HEK293 (cell line): Measurements from ENCODE around the gene RNF113B.

Experiments used
- CTCF ChIA-PET: fragments of 350-600 bp; formaldehyde crosslinking; extraction: SDS; loops from one replicate; lab custom pipeline; 2021; ENCODE audit warnings: antibody characterized with exemption; lab: Yijun Ruan, JAX
- POLR2A ChIA-PET: fragments of 300-600 bp; formaldehyde crosslinking; extraction: SDS; loops from one replicate; lab custom pipeline; 2020; ENCODE audit warnings: antibody characterized with exemption, inconsistent platforms; lab: Yijun Ruan, JAX
- H3K27ac ChIP-seq: fragments of 200-500 bp; sonication (Bioruptor generic); 2 replicates; pipeline ENCODE4 v1.5.1; 2014; ENCODE audit warnings: low read depth, low read length, control low read depth, inconsistent platforms; ENCODE audit errors: extremely low read depth
- H3K36me3 ChIP-seq, 2 experiments: fragments of 200-500 bp in 1 of 2; sonication (Bioruptor generic) in 1 of 2; 1 replicate in 1 of 2; 2 replicates in 1 of 2; pipeline ENCODE4 v1.5.1; 2014 to 2017; ENCODE audit warnings: inconsistent platforms in 2 of 2, low read length in 2 of 2; ENCODE audit not compliant: control insufficient read depth in 2 of 2, insufficient read depth in 1 of 2
- H3K4me1 ChIP-seq: fragments of 200-500 bp; sonication (Bioruptor generic); 2 replicates; pipeline ENCODE4 v1.5.1; 2014; ENCODE audit warnings: mild to moderate bottlenecking, low read length, inconsistent platforms; ENCODE audit not compliant: control insufficient read depth, insufficient read depth
- H3K4me3 ChIP-seq: 2 replicates; pipeline ENCODE4 v1.5.1; 2011; ENCODE audit warnings: low read depth, mild to moderate bottlenecking, control low read depth, low read length, moderate library complexity
- H3K9me3 ChIP-seq: fragments of 200-500 bp; sonication (Bioruptor generic); 2 replicates; pipeline ENCODE4 v1.5.1; 2014; ENCODE audit warnings: low read depth, low read length, inconsistent platforms; ENCODE audit not compliant: control insufficient read depth, insufficient read depth
- BCL11B ChIP-seq: fragments of 450-650 bp; formaldehyde crosslinking; IDR thresholded peaks from 2 replicates; pipeline ENCODE4 v1.5.1; 2016; ENCODE audit warnings: low read depth, missing biosample characterization, missing genetic modification characterization
- GLI4 ChIP-seq: fragments of 450-650 bp; formaldehyde crosslinking; IDR thresholded peaks from 2 replicates; pipeline ENCODE4 v1.5.1; 2016; ENCODE audit warnings: missing biosample characterization, missing genetic modification characterization
- KLF16 ChIP-seq: fragments of 450-650 bp; formaldehyde crosslinking; IDR thresholded peaks from 2 replicates; pipeline ENCODE4 v1.5.1; 2017; ENCODE audit warnings: missing biosample characterization, missing genetic modification characterization
- MYNN ChIP-seq: fragments of 450-650 bp; formaldehyde crosslinking; IDR thresholded peaks from 2 replicates; pipeline ENCODE4 v1.5.1; 2016; ENCODE audit warnings: missing biosample characterization, missing genetic modification characterization, borderline replicate concordance
- RBAK ChIP-seq: fragments of 450-650 bp; formaldehyde crosslinking; IDR thresholded peaks from 2 replicates; pipeline ENCODE4 v1.5.1; 2016; ENCODE audit warnings: missing biosample characterization, missing genetic modification characterization
- REST ChIP-seq: fragments of 450-650 bp; formaldehyde crosslinking; IDR thresholded peaks from 2 replicates; pipeline ENCODE4 v1.5.1; 2016; ENCODE audit warnings: missing biosample characterization, missing genetic modification characterization
- SCRT1 ChIP-seq: fragments of 450-650 bp; formaldehyde crosslinking; IDR thresholded peaks from 2 replicates; pipeline ENCODE4 v1.5.1; 2016; ENCODE audit warnings: missing biosample characterization, missing genetic modification characterization, borderline replicate concordance
- SCRT2 ChIP-seq: fragments of 450-650 bp; formaldehyde crosslinking; IDR thresholded peaks from 2 replicates; pipeline ENCODE4 v1.5.1; 2016; ENCODE audit warnings: missing biosample characterization, missing genetic modification characterization
- SP3 ChIP-seq: fragments of 450-650 bp; formaldehyde crosslinking; IDR thresholded peaks from 2 replicates; pipeline ENCODE4 v1.5.1; 2016; ENCODE audit warnings: missing biosample characterization, missing genetic modification characterization
- SP7 ChIP-seq: fragments of 450-650 bp; formaldehyde crosslinking; IDR thresholded peaks from 2 replicates; pipeline ENCODE4 v1.5.1; 2016; ENCODE audit warnings: missing biosample characterization, missing genetic modification characterization
- YY2 ChIP-seq: fragments of 450-650 bp; formaldehyde crosslinking; IDR thresholded peaks from 2 replicates; pipeline ENCODE4 v1.5.1; 2016; ENCODE audit warnings: missing biosample characterization, missing genetic modification characterization
- ZBTB17 ChIP-seq: fragments of 450-650 bp; formaldehyde crosslinking; IDR thresholded peaks from 2 replicates; pipeline ENCODE4 v1.5.1; 2016; ENCODE audit warnings: missing biosample characterization, missing genetic modification characterization
- ZFP3 ChIP-seq: fragments of 450-650 bp; formaldehyde crosslinking; IDR thresholded peaks from 2 replicates; pipeline ENCODE4 v1.5.1; 2016; ENCODE audit warnings: low read depth, missing biosample characterization, missing genetic modification characterization
- ZNF16 ChIP-seq: fragments of 450-650 bp; formaldehyde crosslinking; IDR thresholded peaks from 2 replicates; pipeline ENCODE4 v1.5.1; 2016; ENCODE audit warnings: low read depth, missing biosample characterization, missing genetic modification characterization
- ZNF324 ChIP-seq: fragments of 450-650 bp; formaldehyde crosslinking; IDR thresholded peaks from 2 replicates; pipeline ENCODE4 v1.5.1; 2016; ENCODE audit warnings: missing biosample characterization, missing genetic modification characterization
- ZNF335 ChIP-seq: fragments of 450-650 bp; formaldehyde crosslinking; conservative IDR thresholded peaks from 2 replicates; pipeline ENCODE4 v1.5.1; 2016; ENCODE audit warnings: missing biosample characterization, missing genetic modification characterization
- ZNF664 ChIP-seq: fragments of 450-650 bp; formaldehyde crosslinking; IDR thresholded peaks from 2 replicates; pipeline ENCODE4 v1.5.1; 2016; ENCODE audit warnings: missing biosample characterization, missing genetic modification characterization
- ZNF768 ChIP-seq: fragments of 450-650 bp; formaldehyde crosslinking; IDR thresholded peaks from 2 replicates; pipeline ENCODE4 v1.5.1; 2018; ENCODE audit warnings: missing biosample characterization, mild to moderate bottlenecking, missing genetic modification characterization
- ZSCAN18 ChIP-seq: fragments of 450-650 bp; formaldehyde crosslinking; IDR thresholded peaks from 2 replicates; pipeline ENCODE4 v1.5.1; 2016; ENCODE audit warnings: missing biosample characterization, missing genetic modification characterization
- ZSCAN30 ChIP-seq: fragments of 450-650 bp; IDR thresholded peaks from 2 replicates; pipeline ENCODE4 v1.5.1; 2018; ENCODE audit warnings: missing biosample characterization, mild to moderate bottlenecking, missing genetic modification characterization, moderate library complexity

The RNF113B gene

GRCh38 chr13:98188544-98189166 is 11.6 kb upstream of the RNF113B start:
- Histone ChIP-seq H3K4me1 (peaks cover 12% of the 10 kb centered on the region; the same call in 1 of the 2 replicates), H3K36me3 (no peaks in the 10 kb centered on the region), H3K4me3 (no peak overlapping the region), H3K9me3 (no peaks in the 10 kb centered on the region), H3K27ac (no peak overlapping the region)
- POLR2A ChIA-PET = interaction anchor here (1.2 kb wide), 1 partner anchor 11 kb away, joined by 3 read pairs; no protein-coding TSS in a partner anchor
- CTCF ChIA-PET = interaction anchor here (0.5 to 0.9 kb wide), 3 partner anchors 12 to 154 kb away, joined by 3 read pairs; no protein-coding TSS in a partner anchor
- no peak for TF ChIP-seq MYNN (tag by site-specific recombination)
- peak; percentile 84 for TF ChIP-seq SCRT2 (tag by site-specific recombination)
- TF ChIP-seq SCRT1 (tag by site-specific recombination) = peak; percentile 45; the same call in 1 of the 2 replicates

GRCh38 chr13:98187965-98188261 is 10.8 kb upstream of the RNF113B start:
- ChIA-PET CTCF (interaction anchor here (0.9 kb wide), 1 partner anchor 13 kb away, joined by 3 read pairs; no protein-coding TSS in a partner anchor), POLR2A (interaction anchor here (0.6 kb wide), 1 partner anchor 16 kb away, joined by 3 read pairs; no protein-coding TSS in a partner anchor)

More at GRCh38 chr13:98187965-98188261, 10.8 kb upstream of the RNF113B start:
- Histone ChIP-seq H3K4me1 (peaks cover 12% of the 10 kb centered on the region; the same call in 1 of the 2 replicates), H3K9me3 (no peaks in the 10 kb centered on the region), H3K27ac (no peak overlapping the region), H3K4me3 (no peak overlapping the region), H3K36me3 (no peaks in the 10 kb centered on the region)
- TF ChIP-seq RBAK (tag by site-specific recombination) (no peak), ZNF664 (no peak), YY2 (tag by site-specific recombination) (no peak), ZNF335 (tag by site-specific recombination) (no peak), ZSCAN30 (tag by site-specific recombination) (no peak), ZBTB17 (tag by site-specific recombination) (no peak), SP3 (tag by site-specific recombination) (no peak), ZNF768 (tag by site-specific recombination) (no peak), ZSCAN18 (tag by site-specific recombination) (no peak), BCL11B (no peak), KLF16 (tag by site-specific recombination) (no peak), ZNF16 (tag by site-specific recombination) (no peak), ZNF324 (no peak), SP7 (tag by site-specific recombination) (no peak), ZFP3 (no peak), REST (tag by site-specific recombination) (no peak), GLI4 (tag by site-specific recombination) (no peak)
